NCI-H510A (cell line): ENCODE data around the gene DKKL1.

ENCODE experiments used
- DNase-seq: peaks from one replicate; lab custom pipeline; 2025; lab: John Stamatoyannopoulos, UW

Gene DKKL1

GRCh38 chr19:49422407-49423070 lies 58.9 kb downstream of the DKKL1 start:
- DNase-seq, result peak; percentile 61

- no peak for DNase-seq
Observed at GRCh38 chr19:49423071-49423984, 59.7 kb downstream of the DKKL1 start, which contains the start of gene PTH2. Gene PTH2 (minus strand): TSS chr19:49423441. CDS start chr19:49423339, 102 bp downstream.

GRCh38 chr19:49423985-49424303 lies 60.3 kb downstream of the DKKL1 start:
- DNase-seq, result no peak
